HepG2 (cell line): ENCODE data around the gene NBPF3. TPM values are rescaled to one million over a fixed set of nuclear protein-coding genes. Genes with fewer than 3 reads are reported as not detected.

Experiments used
- ATAC-seq: fragments of 200-7000 bp; cut with Tn5 transposase; 3 replicates; pipeline ENCODE4 v1.9.1; 2020; ENCODE audit warnings: mild to moderate bottlenecking, moderate library complexity
- BruUV-seq: library from RNA; stranded (reverse); fragments of 400-500 nt; replicated peaks from 2 replicates; lab custom pipeline; 2021; lab: Mats Ljungman, UMichigan
- CTCF ChIA-PET: fragments of 300-600 bp; formaldehyde crosslinking; extraction: SDS; loops from one replicate; lab custom pipeline; 2021; ENCODE audit warnings: low total read pairs, inconsistent platforms, low intra/inter-chr PET ratio; lab: Yijun Ruan, JAX
- POLR2A ChIA-PET: fragments of 350-600 bp; sonication (Branson Sonifier 250); formaldehyde crosslinking; loops from one replicate; lab custom pipeline; 2020; ENCODE audit warnings: antibody characterized with exemption, inconsistent platforms; lab: Yijun Ruan, JAX
- DNase-seq: peaks from one replicate; pipeline ENCODE4 v3.0.0-alpha.2; 2015; ENCODE audit warnings: low spot score
- FAIRE-seq: peaks from 3 replicates; lab custom pipeline; 2011; peaks lifted over from hg19 to GRCh38; lab: Jason Lieb, UNC
- H2AFZ ChIP-seq: one replicate; pipeline ENCODE4 v1.6.1; 2011; ENCODE audit warnings: low read length, inconsistent platforms
- H3K27ac ChIP-seq: fragments of 300-600 bp; 3 replicates; pipeline ENCODE4 v1.8.0; 2011; ENCODE audit warnings: mixed run types, mild to moderate bottlenecking, mixed read lengths, low read length, inconsistent platforms; ENCODE audit not compliant: insufficient read depth; ENCODE audit errors: extremely low read length
- H3K27me3 ChIP-seq, 2 experiments: fragments of 200-600 bp in 1 of 2; 2 replicates in 1 of 2; 3 replicates in 1 of 2; pipeline versions ENCODE4 v1.6.0 to v1.8.0; 2011; ENCODE audit warnings: low read length in 2 of 2, mild to moderate bottlenecking in 2 of 2, moderate library complexity in 2 of 2, inconsistent platforms in 1 of 2; ENCODE audit not compliant: insufficient read depth in 2 of 2, control insufficient read depth in 1 of 2
- H3K36me3 ChIP-seq, 2 experiments: fragments of 200-600 bp in 1 of 2; replicated peaks in 1 of 2; 2 replicates in 1 of 2; 3 replicates in 1 of 2; pipeline versions ENCODE4 v1.5.1 to v1.8.0; 2011; ENCODE audit warnings: low read length in 2 of 2, inconsistent platforms in 1 of 2; ENCODE audit not compliant: insufficient read depth in 2 of 2, control insufficient read depth in 1 of 2
- H3K4me1 ChIP-seq: 2 replicates; pipeline ENCODE4 v1.5.1; 2012; ENCODE audit warnings: low read length, inconsistent platforms; ENCODE audit not compliant: insufficient read depth
- H3K4me2 ChIP-seq: 2 replicates; pipeline ENCODE4 v1.6.0; 2011; ENCODE audit warnings: low read depth, low read length, inconsistent platforms
- H3K4me3 ChIP-seq, 3 experiments: fragments of 200-600 bp in 1 of 3; sonication (generic), shearing (Covaris generic) in 1 of 3; replicated peaks in 1 of 3; 2 replicates each; pipeline ENCODE4 v1.5.1; 2011 to 2016; ENCODE audit warnings: low read length in 3 of 3, inconsistent platforms in 2 of 3, low read depth in 2 of 3, mild to moderate bottlenecking in 2 of 3, control low read depth in 1 of 3, mixed read lengths in 1 of 3; ENCODE audit not compliant: insufficient read depth in 1 of 3
- H3K79me2 ChIP-seq: one replicate; pipeline ENCODE4 v1.6.1; 2011; ENCODE audit warnings: low read length, inconsistent platforms; ENCODE audit not compliant: insufficient read depth
- H3K9ac ChIP-seq: 2 replicates; pipeline ENCODE4 v1.6.0; 2011; ENCODE audit warnings: mild to moderate bottlenecking, low read depth, low read length, inconsistent platforms; ENCODE audit not compliant: insufficient read depth
- H3K9me3 ChIP-seq: 2 replicates; pipeline ENCODE4 v1.5.1; 2012; ENCODE audit warnings: mild to moderate bottlenecking, low read length
- H4K20me1 ChIP-seq: 2 replicates; pipeline ENCODE4 v1.6.0; 2011; ENCODE audit warnings: inconsistent platforms, mild to moderate bottlenecking, low read length, moderate library complexity; ENCODE audit not compliant: insufficient read depth
- ZNF362 ChIP-seq: sonication (generic); formaldehyde crosslinking; IDR thresholded peaks from 2 replicates; pipeline ENCODE4 v1.4.0; 2020; ENCODE audit warnings: missing genetic modification reagents, mild to moderate bottlenecking, borderline replicate concordance
- ZNF382 ChIP-seq: sonication (generic); formaldehyde crosslinking; IDR thresholded peaks from 2 replicates; pipeline ENCODE4 v1.5.0; 2020; ENCODE audit warnings: missing genetic modification reagents, mild to moderate bottlenecking, borderline replicate concordance
- ZSCAN12 ChIP-seq: sonication (generic); formaldehyde crosslinking; IDR thresholded peaks from 2 replicates; pipeline ENCODE4 v1.9.0; 2021; ENCODE audit warnings: mild to moderate bottlenecking, missing genetic modification reagents
- WGBS: methylation state at CpG from one replicate; pipeline ENCODE4 v1.1.6; 2017; ENCODE audit warnings: low lambda C conversion rate; 5-methylcytosine and 5-hydroxymethylcytosine counted together
- in situ Hi-C: cut with HindIII; loops from 2 replicates; pipeline ENCODE4 v1.10.0; 2017; ENCODE audit warnings: low pct_unique_long_range_greater_than_20kb; ENCODE audit not compliant: extremely low pct_ligation_motif_present
- intact Hi-C: fragments of 100-400 bp; cut with micrococcal nuclease; formaldehyde crosslinking; loops from one replicate; pipeline ENCODE4 v1.10.0; 2022; ENCODE audit not compliant: unreplicated experiment
- polyA plus RNA-seq, 8 experiments: library from polyadenylated mRNA; depleted of rRNA in 3 of 8; stranded (reverse) in 7 of 8; unstranded in 1 of 8; fragments of >200 nt; fragmentation: Illumina TruSeq in 4 of 8; extraction: Trizol in 4 of 8; gene quantifications; 2 replicates each; pipeline versions ENCODE4 v1.2.1 to v1.2.3, GENCODE V29; 2011 to 2016; ENCODE audit warnings: low read depth in 4 of 8, missing spikeins in 1 of 8, mixed read lengths in 1 of 8; ENCODE audit not compliant: insufficient read depth in 1 of 8
- total RNA-seq, 5 experiments: library from RNA; depleted of rRNA; stranded (reverse); fragments of >200 nt; fragmentation: Illumina TruSeq; extraction: Trizol; gene quantifications; 2 replicates each; pipeline ENCODE4 v1.2.3, GENCODE V29; 2016; ENCODE audit warnings: low read depth in 1 of 5
- TF ChIP-seq, protein P1 (sequence below): sonication (generic); formaldehyde crosslinking; IDR thresholded peaks from 2 replicates; pipeline ENCODE4 v1.5.0; 2020; ENCODE audit warnings: mild to moderate bottlenecking, missing genetic modification reagents, borderline replicate concordance
- TF ChIP-seq, protein P2 (sequence below): sonication (generic); formaldehyde crosslinking; IDR thresholded peaks from 2 replicates; pipeline ENCODE4 v1.4.0; 2020; ENCODE audit warnings: missing genetic modification reagents

NBPF3 gene
- total and polyA plus RNA-seq, 2 of the 13 experiments (the other 11 are each of a cell fraction or from before 2014, with no cell fraction given): 3.5 to 4.9 TPM

GRCh38 chr1:21503706-21504377 is 63.9 kb downstream of the NBPF3 start (continued):
- TF ChIP-seq, protein P1, sequence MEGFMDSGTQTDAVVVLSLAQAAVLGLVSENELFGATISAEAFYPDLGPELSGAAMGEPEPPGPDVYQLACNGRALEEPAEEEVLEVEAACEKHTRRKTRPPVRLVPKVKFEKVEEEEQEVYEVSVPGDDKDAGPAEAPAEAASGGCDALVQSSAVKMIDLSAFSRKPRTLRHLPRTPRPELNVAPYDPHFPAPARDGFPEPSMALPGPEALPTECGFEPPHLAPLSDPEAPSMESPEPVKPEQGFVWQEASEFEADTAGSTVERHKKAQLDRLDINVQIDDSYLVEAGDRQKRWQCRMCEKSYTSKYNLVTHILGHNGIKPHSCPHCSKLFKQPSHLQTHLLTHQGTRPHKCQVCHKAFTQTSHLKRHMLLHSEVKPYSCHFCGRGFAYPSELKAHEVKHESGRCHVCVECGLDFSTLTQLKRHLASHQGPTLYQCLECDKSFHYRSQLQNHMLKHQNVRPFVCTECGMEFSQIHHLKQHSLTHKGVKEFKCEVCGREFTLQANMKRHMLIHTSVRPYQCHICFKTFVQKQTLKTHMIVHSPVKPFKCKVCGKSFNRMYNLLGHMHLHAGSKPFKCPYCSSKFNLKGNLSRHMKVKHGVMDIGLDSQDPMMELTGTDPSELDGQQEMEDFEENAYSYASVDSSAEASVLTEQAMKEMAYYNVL (CRISPR knock-in tag): no peak
- TF ChIP-seq ZSCAN12 (CRISPR knock-in tag) (no peak), ZNF382 (no peak)

DNA sequence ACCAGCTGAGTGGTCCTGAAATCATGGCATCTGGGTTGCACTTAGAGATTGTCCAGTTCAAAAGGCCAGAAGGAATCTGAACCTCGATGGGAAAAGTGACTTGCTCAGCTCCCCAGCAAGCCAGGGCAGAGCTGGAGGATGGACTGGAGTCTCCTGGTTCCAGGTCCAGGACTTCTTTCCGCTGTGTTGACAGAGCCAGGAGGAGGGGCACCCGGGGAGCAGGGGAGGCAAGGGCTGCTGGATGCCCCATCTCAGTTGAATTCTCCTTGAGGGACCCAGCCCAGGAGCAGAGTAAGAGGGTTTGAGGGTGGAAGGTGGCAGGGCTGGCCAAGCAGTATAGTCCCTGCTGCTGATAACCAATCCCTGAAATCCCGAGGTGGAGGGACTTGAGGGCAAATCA is 66.9 kb downstream of the NBPF3 start:
- peaks cover 3 to 64% of the 10 kb centered on the region in 2 experiments; a peak in 4 of 5 replicates for H3K27me3 ChIP-seq
- intact Hi-C loops: no loop called here
- no peaks in the 10 kb centered on the region for H3K9me3 ChIP-seq
- H2AFZ ChIP-seq: no peak overlapping the region
- no peaks in the 10 kb centered on the region for H3K79me2 ChIP-seq
- TF ChIP-seq, protein P2, sequence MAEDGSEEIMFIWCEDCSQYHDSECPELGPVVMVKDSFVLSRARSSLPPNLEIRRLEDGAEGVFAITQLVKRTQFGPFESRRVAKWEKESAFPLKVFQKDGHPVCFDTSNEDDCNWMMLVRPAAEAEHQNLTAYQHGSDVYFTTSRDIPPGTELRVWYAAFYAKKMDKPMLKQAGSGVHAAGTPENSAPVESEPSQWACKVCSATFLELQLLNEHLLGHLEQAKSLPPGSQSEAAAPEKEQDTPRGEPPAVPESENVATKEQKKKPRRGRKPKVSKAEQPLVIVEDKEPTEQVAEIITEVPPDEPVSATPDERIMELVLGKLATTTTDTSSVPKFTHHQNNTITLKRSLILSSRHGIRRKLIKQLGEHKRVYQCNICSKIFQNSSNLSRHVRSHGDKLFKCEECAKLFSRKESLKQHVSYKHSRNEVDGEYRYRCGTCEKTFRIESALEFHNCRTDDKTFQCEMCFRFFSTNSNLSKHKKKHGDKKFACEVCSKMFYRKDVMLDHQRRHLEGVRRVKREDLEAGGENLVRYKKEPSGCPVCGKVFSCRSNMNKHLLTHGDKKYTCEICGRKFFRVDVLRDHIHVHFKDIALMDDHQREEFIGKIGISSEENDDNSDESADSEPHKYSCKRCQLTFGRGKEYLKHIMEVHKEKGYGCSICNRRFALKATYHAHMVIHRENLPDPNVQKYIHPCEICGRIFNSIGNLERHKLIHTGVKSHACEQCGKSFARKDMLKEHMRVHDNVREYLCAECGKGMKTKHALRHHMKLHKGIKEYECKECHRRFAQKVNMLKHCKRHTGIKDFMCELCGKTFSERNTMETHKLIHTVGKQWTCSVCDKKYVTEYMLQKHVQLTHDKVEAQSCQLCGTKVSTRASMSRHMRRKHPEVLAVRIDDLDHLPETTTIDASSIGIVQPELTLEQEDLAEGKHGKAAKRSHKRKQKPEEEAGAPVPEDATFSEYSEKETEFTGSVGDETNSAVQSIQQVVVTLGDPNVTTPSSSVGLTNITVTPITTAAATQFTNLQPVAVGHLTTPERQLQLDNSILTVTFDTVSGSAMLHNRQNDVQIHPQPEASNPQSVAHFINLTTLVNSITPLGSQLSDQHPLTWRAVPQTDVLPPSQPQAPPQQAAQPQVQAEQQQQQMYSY (CRISPR knock-in tag): peak; percentile 73; the same call in 1 of the 2 replicates
- TF ChIP-seq ZNF362 (CRISPR knock-in tag): no peak
- TF ChIP-seq, all 625 proteins: peak for 1
- Histone ChIP-seq H4K20me1 (no peaks in the 10 kb centered on the region), H3K4me1 (peaks cover 10% of the 10 kb centered on the region), H3K4me3 (no peak overlapping the region), H3K4me2 (no peak overlapping the region), H3K9ac (no peak overlapping the region), H3K27ac (no peak overlapping the region), H3K36me3 (no peaks in the 10 kb centered on the region)
- WGBS: 0% methylated on average over 4 of the region's 4 CpGs
- FAIRE-seq: no peak
- in situ Hi-C loops: no loop called here
- BruUV-seq: no TSS peak
- no peak for DNase-seq
- ChIA-PET CTCF (no interaction called here), POLR2A (no interaction called here)
- ATAC-seq: no peak
